ENCODE data around the gene PBXIP1.

DNA sequence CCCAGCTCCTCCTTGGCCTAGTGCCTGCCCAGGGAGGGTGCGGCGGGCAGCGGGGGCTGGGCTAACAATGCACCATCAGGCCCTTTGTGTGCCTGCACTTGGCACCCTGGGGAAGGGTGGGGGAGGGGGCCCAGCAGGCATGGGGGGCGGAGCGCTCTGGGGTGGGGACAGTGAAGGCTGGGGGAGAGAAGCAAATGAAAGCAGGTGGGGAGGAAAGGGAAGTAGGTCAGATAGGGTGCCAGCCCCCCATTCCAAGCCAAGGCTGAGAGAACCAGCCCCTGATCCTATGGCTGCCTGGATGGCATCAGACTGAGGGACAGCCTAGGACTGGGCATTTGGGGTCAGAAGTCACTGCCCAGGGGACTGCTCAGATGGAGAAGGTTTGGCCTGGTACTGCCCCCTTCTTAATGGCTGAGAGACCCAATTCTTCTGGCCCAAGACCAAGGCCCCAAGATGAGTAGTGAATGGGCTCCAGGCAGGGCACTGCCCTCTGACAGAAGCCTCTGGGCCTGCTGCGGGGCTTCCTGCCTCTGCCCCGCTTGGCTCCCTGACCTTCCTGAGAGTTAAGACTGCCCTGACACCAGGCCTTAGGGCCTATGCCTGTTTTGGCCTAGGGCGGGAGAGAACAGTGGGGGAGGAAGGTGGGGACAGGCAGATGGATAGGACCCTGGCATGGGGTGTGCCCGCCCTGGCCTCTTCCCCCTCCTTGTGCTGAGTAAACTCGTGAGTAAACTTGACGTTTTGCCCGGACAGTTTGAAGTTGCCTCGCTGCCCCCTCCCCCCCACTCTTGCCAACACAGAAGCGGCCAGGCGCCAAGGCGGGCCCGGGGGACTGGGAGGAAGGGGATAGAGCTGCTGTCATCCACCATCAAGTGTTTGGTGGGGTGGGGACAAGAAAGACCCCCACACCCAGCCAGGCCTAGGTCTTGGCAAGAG is 49.4 kb upstream of the PBXIP1 start:
- TF ChIP-seq POLR2AphosphoS5 (IDR thresholded peaks at IDR 0.05; ENCODE audit: low read depth, low read length) (no peak), TAF1 (IDR thresholded peaks at IDR 0.05; ENCODE audit: borderline replicate concordance, insufficient read depth, low read length) (no peak), SIN3A (IDR thresholded peaks at IDR 0.05; ENCODE audit: borderline replicate concordance, insufficient read depth, low read length) (no peak)
- TF ChIP-seq, protein P1, sequence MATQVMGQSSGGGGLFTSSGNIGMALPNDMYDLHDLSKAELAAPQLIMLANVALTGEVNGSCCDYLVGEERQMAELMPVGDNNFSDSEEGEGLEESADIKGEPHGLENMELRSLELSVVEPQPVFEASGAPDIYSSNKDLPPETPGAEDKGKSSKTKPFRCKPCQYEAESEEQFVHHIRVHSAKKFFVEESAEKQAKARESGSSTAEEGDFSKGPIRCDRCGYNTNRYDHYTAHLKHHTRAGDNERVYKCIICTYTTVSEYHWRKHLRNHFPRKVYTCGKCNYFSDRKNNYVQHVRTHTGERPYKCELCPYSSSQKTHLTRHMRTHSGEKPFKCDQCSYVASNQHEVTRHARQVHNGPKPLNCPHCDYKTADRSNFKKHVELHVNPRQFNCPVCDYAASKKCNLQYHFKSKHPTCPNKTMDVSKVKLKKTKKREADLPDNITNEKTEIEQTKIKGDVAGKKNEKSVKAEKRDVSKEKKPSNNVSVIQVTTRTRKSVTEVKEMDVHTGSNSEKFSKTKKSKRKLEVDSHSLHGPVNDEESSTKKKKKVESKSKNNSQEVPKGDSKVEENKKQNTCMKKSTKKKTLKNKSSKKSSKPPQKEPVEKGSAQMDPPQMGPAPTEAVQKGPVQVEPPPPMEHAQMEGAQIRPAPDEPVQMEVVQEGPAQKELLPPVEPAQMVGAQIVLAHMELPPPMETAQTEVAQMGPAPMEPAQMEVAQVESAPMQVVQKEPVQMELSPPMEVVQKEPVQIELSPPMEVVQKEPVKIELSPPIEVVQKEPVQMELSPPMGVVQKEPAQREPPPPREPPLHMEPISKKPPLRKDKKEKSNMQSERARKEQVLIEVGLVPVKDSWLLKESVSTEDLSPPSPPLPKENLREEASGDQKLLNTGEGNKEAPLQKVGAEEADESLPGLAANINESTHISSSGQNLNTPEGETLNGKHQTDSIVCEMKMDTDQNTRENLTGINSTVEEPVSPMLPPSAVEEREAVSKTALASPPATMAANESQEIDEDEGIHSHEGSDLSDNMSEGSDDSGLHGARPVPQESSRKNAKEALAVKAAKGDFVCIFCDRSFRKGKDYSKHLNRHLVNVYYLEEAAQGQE (IDR thresholded peaks at IDR 0.05; ENCODE audit: insufficient read depth in 1 of 2, low read depth in 2 of 2, low read length in 2 of 2): no peak
